Liver (tissue), 9 donors: ENCODE results near the gene GSE1. TPM values are rescaled to one million over a fixed set of nuclear protein-coding genes. Genes with fewer than 3 reads are reported as not detected.

Experiments
- DNase-seq: peaks from one replicate; pipeline ENCODE4 v3.0.0-alpha.2; 2017; ENCODE audit warnings: low spot score
- H3K27ac ChIP-seq, 2 donors: one replicate each; pipeline ENCODE4 v1.7.0; 2013; ENCODE audit warnings: inconsistent platforms in 2 of 2, low read length in 2 of 2, control low read depth in 1 of 2, low read depth in 1 of 2, mild to moderate bottlenecking in 1 of 2
- H3K27me3 ChIP-seq, 4 donors: one replicate each; pipeline versions ENCODE4 v1.6.1 to v1.7.0; 2013; ENCODE audit warnings: low read length in 3 of 4, inconsistent platforms in 1 of 4, mild to moderate bottlenecking in 1 of 4, moderate library complexity in 1 of 4; ENCODE audit not compliant: control insufficient read depth in 4 of 4, insufficient read depth in 4 of 4
- H3K36me3 ChIP-seq, 4 donors: one replicate each; pipeline versions ENCODE4 v1.6.1 to v1.7.0; 2013; ENCODE audit warnings: low read length in 3 of 4, mild to moderate bottlenecking in 3 of 4, low read depth in 1 of 4, moderate library complexity in 1 of 4; ENCODE audit not compliant: control insufficient read depth in 4 of 4, insufficient read depth in 3 of 4
- H3K4me1 ChIP-seq, 4 donors: one replicate each; pipeline versions ENCODE4 v1.6.1 to v1.7.0; 2013; ENCODE audit warnings: low read length in 3 of 4, mild to moderate bottlenecking in 3 of 4, moderate library complexity in 1 of 4; ENCODE audit not compliant: control insufficient read depth in 4 of 4, insufficient read depth in 4 of 4
- H3K4me3 ChIP-seq, 3 donors: one replicate each; pipeline versions ENCODE4 v1.6.1 to v1.7.0; 2013; ENCODE audit warnings: low read length in 3 of 3, control low read depth in 1 of 3, low read depth in 1 of 3, mild to moderate bottlenecking in 1 of 3
- H3K9ac ChIP-seq, 2 donors: one replicate each; pipeline ENCODE4 v1.7.0; 2013; ENCODE audit warnings: low read length in 2 of 2, mild to moderate bottlenecking in 2 of 2, moderate library complexity in 2 of 2, control low read depth in 1 of 2, low read depth in 1 of 2
- H3K9me3 ChIP-seq, 4 donors: one replicate each; pipeline versions ENCODE4 v1.6.1 to v1.7.0; 2013; ENCODE audit warnings: low read length in 3 of 4; ENCODE audit not compliant: control insufficient read depth in 4 of 4
- EGR1 ChIP-seq, 2 donors: IDR thresholded peaks; 2 replicates each; pipeline ENCODE4 v1.6.1; 2016 to 2018; ENCODE audit warnings: antibody characterized with exemption in 2 of 2, low read depth in 2 of 2
- FOXA2 ChIP-seq: IDR thresholded peaks from 2 replicates; pipeline ENCODE4 v1.6.1; 2016; ENCODE audit warnings: antibody characterized with exemption
- GABPA ChIP-seq, 2 donors: IDR thresholded peaks in 1 of 2; conservative IDR thresholded peaks in 1 of 2; 2 replicates each; pipeline ENCODE4 v1.6.1; 2016; ENCODE audit warnings: antibody characterized with exemption in 2 of 2, mild to moderate bottlenecking in 1 of 2, moderate library complexity in 1 of 2
- HNF4A ChIP-seq, 2 donors: conservative IDR thresholded peaks; 2 replicates each; pipeline ENCODE4 v1.6.1; 2016; ENCODE audit warnings: antibody characterized with exemption in 2 of 2, mild to moderate bottlenecking in 2 of 2
- HNF4G ChIP-seq: IDR thresholded peaks from 2 replicates; pipeline ENCODE4 v1.6.1; 2016; ENCODE audit warnings: antibody characterized with exemption
- RAD21 ChIP-seq, 2 donors: IDR thresholded peaks; 2 replicates each; pipeline ENCODE4 v1.6.1; 2016; ENCODE audit warnings: antibody characterized with exemption in 2 of 2, mild to moderate bottlenecking in 2 of 2
- RXRA ChIP-seq, 2 donors: IDR thresholded peaks; 2 replicates each; pipeline ENCODE4 v1.6.1; 2017 to 2018; ENCODE audit warnings: antibody characterized with exemption in 2 of 2, mild to moderate bottlenecking in 1 of 2
- TAF1 ChIP-seq: conservative IDR thresholded peaks from 2 replicates; pipeline ENCODE4 v1.6.1; 2016; ENCODE audit warnings: antibody characterized with exemption, mild to moderate bottlenecking
- WGBS: extraction: QIAGEN DNeasy Blood & Tissue Kit; methylation state at CpG from one replicate; pipeline ENCODE4 v1.1.7; 2013; 5-methylcytosine and 5-hydroxymethylcytosine counted together
- polyA plus RNA-seq, 2 donors: library from polyadenylated mRNA; stranded (reverse) in 1 of 2; unstranded in 1 of 2; fragments of 200-250 nt in 1 of 2; fragments of >200 nt in 1 of 2; fragmentation: Nextera tagmentation in 1 of 2; extraction: Ambion mirVana in 1 of 2; gene quantifications; one replicate each; pipeline versions ENCODE4 v1.2.1 to v1.2.3, GENCODE V29; 2013 to 2015
- total RNA-seq, 2 donors: library from RNA; depleted of rRNA; stranded (reverse); fragments of >200 nt; gene quantifications; one replicate each; pipeline ENCODE4 v1.2.3, GENCODE V29; 2014
- TF ChIP-seq, protein P1 (sequence below): fragments of 150-350 bp; IDR thresholded peaks from 2 replicates; pipeline ENCODE4 v1.5.1; 2017; ENCODE audit warnings: improper control_type of control experiment, low read depth, low read length; ENCODE audit not compliant: missing input control
- TF ChIP-seq, protein P2 (sequence below): IDR thresholded peaks from 2 replicates; pipeline ENCODE4 v1.6.1; 2016; ENCODE audit warnings: antibody characterized with exemption, mild to moderate bottlenecking
- TF ChIP-seq, protein P3 (sequence below): IDR thresholded peaks from 2 replicates; pipeline ENCODE4 v1.6.1; 2016; ENCODE audit warnings: antibody characterized with exemption
- donor health status: healthy.
- donor health status: healthy.
- donor health status: healthy.
- donor health status: healthy.
- donor health status: healthy.

The GSE1 gene
- total and polyA plus RNA-seq, 4 donors: 9.9 to 37.7 (median 25.2) TPM

DNA sequence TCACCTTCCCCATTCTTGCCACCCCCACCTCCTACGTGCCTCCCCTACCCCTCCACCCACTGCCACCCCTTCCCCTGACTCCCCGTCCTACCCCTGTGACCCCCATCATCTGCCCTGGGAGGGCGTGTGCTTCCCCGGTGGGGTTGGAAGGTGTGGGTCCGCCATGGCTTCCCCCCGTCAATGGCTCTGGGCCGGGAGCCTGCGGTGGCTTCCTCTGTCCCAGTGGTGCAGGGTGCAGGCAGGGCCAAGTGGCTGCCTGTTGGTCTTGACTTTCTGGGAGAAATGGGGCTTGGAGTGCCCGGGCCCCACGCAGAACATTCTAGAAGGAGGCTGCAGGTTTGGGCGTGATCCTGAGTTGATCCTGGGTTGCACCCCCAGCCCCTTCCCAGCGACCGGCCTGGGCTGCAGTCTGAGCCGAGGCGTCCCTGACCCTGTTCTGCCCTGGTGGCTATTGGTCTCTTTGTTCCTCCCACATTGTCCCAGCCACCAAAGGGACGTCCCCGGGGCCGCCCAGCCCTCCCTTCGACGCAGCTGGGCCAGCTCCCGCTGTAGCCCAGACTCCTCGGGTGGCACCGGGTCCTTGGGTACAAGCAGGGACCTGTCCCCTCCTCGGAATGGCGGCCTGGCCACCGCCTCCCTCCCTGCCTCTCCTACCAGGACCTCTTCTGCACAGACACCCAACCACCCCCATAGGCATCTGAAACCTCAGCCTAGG lies 25.7 kb downstream of the GSE1 start:
- H3K9me3 ChIP-seq: no peaks in the 10 kb centered on the region
- no peak overlapping the region for H3K9ac ChIP-seq
- H3K4me3 ChIP-seq: no peak overlapping the region
- H3K4me1 ChIP-seq: peaks cover 21 to 90% (median 67%) of the 10 kb centered on the region in 4 donors
- peak overlapping the region in 1 of 2 donors; percentile 20 for H3K27ac ChIP-seq
- 78% methylated on average over 26 of the region's 26 CpGs for WGBS
- DNase-seq: no peak
- H3K27me3 ChIP-seq: no peaks in the 10 kb centered on the region
- TF ChIP-seq RXRA (IDR thresholded peaks at IDR 0.05) (peak in 1 of 2 donors; percentile 41), HNF4G (no peak), RAD21 (IDR thresholded peaks at IDR 0.05) (no peak), EGR1 (IDR thresholded peaks at IDR 0.05; ENCODE audit: low read depth in 2 of 2) (no peak), FOXA2 (no peak)
- TF ChIP-seq, protein P1, sequence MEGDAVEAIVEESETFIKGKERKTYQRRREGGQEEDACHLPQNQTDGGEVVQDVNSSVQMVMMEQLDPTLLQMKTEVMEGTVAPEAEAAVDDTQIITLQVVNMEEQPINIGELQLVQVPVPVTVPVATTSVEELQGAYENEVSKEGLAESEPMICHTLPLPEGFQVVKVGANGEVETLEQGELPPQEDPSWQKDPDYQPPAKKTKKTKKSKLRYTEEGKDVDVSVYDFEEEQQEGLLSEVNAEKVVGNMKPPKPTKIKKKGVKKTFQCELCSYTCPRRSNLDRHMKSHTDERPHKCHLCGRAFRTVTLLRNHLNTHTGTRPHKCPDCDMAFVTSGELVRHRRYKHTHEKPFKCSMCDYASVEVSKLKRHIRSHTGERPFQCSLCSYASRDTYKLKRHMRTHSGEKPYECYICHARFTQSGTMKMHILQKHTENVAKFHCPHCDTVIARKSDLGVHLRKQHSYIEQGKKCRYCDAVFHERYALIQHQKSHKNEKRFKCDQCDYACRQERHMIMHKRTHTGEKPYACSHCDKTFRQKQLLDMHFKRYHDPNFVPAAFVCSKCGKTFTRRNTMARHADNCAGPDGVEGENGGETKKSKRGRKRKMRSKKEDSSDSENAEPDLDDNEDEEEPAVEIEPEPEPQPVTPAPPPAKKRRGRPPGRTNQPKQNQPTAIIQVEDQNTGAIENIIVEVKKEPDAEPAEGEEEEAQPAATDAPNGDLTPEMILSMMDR: no peak
- TF ChIP-seq, protein P2, sequence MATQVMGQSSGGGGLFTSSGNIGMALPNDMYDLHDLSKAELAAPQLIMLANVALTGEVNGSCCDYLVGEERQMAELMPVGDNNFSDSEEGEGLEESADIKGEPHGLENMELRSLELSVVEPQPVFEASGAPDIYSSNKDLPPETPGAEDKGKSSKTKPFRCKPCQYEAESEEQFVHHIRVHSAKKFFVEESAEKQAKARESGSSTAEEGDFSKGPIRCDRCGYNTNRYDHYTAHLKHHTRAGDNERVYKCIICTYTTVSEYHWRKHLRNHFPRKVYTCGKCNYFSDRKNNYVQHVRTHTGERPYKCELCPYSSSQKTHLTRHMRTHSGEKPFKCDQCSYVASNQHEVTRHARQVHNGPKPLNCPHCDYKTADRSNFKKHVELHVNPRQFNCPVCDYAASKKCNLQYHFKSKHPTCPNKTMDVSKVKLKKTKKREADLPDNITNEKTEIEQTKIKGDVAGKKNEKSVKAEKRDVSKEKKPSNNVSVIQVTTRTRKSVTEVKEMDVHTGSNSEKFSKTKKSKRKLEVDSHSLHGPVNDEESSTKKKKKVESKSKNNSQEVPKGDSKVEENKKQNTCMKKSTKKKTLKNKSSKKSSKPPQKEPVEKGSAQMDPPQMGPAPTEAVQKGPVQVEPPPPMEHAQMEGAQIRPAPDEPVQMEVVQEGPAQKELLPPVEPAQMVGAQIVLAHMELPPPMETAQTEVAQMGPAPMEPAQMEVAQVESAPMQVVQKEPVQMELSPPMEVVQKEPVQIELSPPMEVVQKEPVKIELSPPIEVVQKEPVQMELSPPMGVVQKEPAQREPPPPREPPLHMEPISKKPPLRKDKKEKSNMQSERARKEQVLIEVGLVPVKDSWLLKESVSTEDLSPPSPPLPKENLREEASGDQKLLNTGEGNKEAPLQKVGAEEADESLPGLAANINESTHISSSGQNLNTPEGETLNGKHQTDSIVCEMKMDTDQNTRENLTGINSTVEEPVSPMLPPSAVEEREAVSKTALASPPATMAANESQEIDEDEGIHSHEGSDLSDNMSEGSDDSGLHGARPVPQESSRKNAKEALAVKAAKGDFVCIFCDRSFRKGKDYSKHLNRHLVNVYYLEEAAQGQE: no peak
- TF ChIP-seq, protein P3, sequence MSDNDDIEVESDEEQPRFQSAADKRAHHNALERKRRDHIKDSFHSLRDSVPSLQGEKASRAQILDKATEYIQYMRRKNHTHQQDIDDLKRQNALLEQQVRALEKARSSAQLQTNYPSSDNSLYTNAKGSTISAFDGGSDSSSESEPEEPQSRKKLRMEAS: no peak
- peaks cover 0 to 4% (median 0%) of the 10 kb centered on the region in 4 donors for H3K36me3 ChIP-seq

DNA sequence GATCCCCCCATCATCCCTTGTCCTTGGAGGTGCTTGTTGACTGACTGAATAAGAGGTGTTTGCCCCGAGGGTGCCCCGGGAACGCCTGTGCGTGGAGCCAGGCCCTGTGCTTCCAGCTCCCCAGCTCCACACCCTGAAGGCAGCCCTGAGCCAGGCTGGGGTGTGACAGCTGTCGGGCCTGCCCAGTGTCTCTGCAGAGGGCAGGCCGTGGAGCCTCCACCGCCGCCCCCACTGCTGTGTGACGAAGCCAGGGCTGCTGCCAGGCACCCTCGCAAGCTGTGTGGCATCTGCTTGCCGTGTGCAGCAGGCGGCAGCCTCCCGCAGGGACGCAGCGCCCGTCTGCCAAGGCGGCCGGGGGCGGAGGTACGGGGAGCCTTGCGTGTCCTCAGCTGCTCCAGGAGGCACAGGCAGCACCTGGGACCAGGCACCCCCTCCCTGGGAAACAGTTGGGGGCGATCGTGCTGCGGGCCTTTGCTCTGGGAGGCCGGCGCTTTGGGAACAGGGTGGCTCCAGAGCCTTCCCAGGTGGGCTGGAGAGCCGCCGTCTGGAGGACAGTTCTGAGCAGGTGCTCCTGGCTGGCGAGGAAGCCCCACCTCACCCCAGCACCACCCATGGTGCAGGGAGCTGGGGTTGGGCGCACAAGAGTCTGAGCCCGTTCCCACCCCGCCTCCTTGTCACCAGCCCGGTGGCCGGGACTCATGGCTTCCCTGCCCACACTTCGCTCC lies 26.6 kb downstream of the GSE1 start:
- WGBS: 76% methylated on average over 35 of the region's 35 CpGs
- DNase-seq: no peak
- Histone ChIP-seq H3K27me3 (no peaks in the 10 kb centered on the region), H3K4me1 (peaks cover 21 to 81% (median 61%) of the 10 kb centered on the region in 4 donors), H3K27ac (no peak overlapping the region), H3K9me3 (no peaks in the 10 kb centered on the region), H3K36me3 (no peaks in the 10 kb centered on the region), H3K4me3 (no peak overlapping the region), H3K9ac (no peak overlapping the region)
- no peak for TF ChIP-seq EGR1 (IDR thresholded peaks at IDR 0.05; ENCODE audit: low read depth in 2 of 2)
- TF ChIP-seq TAF1: no peak
- TF ChIP-seq, protein P3: no peak
- TF ChIP-seq FOXA2: no peak
- TF ChIP-seq, protein P2: no peak
- TF ChIP-seq, protein P1: no peak
- no peak for TF ChIP-seq HNF4G
- TF ChIP-seq GABPA (IDR thresholded peaks at IDR 0.05 in 1 of 2, conservative IDR thresholded peaks at IDR 0.05 in 1 of 2): no peak
- no peak for TF ChIP-seq HNF4A (conservative IDR thresholded peaks at IDR 0.05)
- TF ChIP-seq RAD21 (IDR thresholded peaks at IDR 0.05): no peak
